Stimulated activated effector memory CD8-positive, alpha-beta T cell treated with anti-CD3 and anti-CD28 coated beads, Interleukin-12 subunit alpha, Interleukin-12 subunit beta, amount 100 ng/mL, for 72 hours (primary cell): ENCODE measurements around the gene RGL3.
"Not testable (repeated sequence)": the region's sequence is repeated elsewhere in the genome, so short reads cannot be mapped to it uniquely, and the experiment has no call there.

Experiments
- ATAC-seq: fragments of 150-1000 bp; cut with Tn5 transposase; 2 replicates; pipeline ENCODE4 v1.10.0; 2021
- DNase-seq, 2 donors: peaks; one replicate each; pipeline ENCODE4 v3.0.0; 2021 to 2022; ENCODE audit warnings: low spot score in 2 of 2
- H3K27ac Mint-ChIP-seq: one replicate; pipeline ENCODE4 v1.8.0; 2022; ENCODE audit warnings: mild to moderate bottlenecking, mixed read lengths
- H3K36me3 Mint-ChIP-seq: one replicate; pipeline ENCODE4 v1.8.0; 2022; ENCODE audit warnings: mild to moderate bottlenecking, mixed read lengths
- H3K4me1 Mint-ChIP-seq: one replicate; pipeline ENCODE4 v1.8.0; 2022; ENCODE audit warnings: mixed read lengths
- H3K4me3 Mint-ChIP-seq: one replicate; pipeline ENCODE4 v1.8.0; 2022; ENCODE audit warnings: mild to moderate bottlenecking, mixed read lengths
- H3K9me3 Mint-ChIP-seq: one replicate; pipeline ENCODE4 v1.8.0; 2022; ENCODE audit warnings: mixed read lengths

RGL3 gene

DNA sequence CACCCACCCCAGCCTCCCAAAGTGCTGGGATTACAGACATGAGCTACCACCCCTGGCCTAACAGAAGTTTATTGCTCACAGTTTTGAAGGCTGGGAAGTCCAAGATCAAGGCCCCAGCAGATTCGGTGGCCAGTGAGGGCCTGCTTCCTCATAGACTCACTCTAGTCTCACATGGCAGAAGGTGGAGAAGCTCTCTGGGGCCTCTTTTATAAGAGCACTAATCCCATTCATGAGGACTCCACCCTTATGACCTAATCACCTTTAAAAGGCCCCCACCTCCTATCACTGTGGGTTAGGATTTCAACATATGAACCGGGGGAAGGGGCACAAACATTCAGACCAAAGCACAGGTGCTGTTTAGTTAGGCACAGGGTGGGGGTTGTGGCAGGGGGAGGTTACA, 51.6 kb downstream of the RGL3 start:
- H3K4me1 Mint-ChIP-seq: no peaks in the 10 kb centered on the region
- ATAC-seq (no peak), DNase-seq (no peak)
- H3K27ac Mint-ChIP-seq: no peak overlapping the region
- H3K4me3 Mint-ChIP-seq: no peak overlapping the region
- no peaks in the 10 kb centered on the region for H3K9me3 Mint-ChIP-seq
- H3K36me3 Mint-ChIP-seq: peaks cover 17% of the 10 kb centered on the region

DNA sequence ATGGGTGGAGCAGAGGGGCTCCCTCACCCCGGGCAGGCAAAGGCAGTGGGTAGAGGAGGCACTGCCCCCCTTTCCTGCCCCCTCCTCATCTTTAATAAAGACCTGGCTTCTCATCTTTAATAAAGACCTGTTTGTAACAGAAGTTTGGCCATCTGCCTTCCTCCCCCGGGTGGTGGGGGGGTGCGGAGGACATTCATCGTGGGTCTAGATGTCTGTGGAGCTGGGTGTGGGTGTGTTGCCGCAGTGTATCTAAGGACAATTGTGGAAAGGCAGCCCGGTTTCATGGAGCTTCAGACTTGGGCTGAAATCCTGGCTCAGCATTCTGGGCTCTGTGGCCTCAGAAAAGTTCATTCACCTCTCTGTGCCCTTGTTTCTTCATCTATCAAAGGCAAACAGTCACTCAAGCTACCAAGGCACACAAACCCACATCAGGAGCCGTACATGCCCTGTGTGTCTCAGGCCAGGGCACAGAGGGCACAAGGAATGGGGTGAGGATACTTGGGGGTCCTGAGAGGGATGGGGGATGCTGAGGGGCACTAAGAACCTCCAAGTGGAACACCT, 53.5 kb downstream of the RGL3 start:
- peaks cover 9% of the 10 kb centered on the region for H3K4me1 Mint-ChIP-seq
- ATAC-seq: no peak
- peak overlapping the region; percentile 8 for H3K27ac Mint-ChIP-seq
- no peak overlapping the region for H3K4me3 Mint-ChIP-seq
- no peak for DNase-seq
- H3K36me3 Mint-ChIP-seq: peaks cover 13% of the 10 kb centered on the region
- no peaks in the 10 kb centered on the region for H3K9me3 Mint-ChIP-seq

DNA sequence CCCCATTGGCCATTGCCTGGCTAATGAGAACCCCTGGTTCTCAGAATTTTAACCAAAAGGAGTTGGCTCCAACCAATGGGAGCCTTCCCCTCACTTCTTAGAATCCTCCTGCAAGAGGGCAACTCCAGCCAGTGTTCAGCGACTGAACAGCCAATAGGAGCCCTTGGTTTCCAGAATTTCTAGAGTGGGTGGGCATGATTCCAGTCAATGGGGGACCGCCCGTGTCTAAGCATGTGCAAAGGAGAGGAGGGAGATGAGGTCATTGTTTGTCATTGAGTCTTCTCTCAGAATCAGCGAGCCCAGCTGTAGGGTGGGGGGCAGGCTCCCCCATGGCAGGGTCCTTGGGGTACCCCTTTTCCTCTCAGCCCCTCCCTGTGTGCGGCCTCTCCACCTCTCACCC, 54.2 kb downstream of the RGL3 start:
- H3K36me3 Mint-ChIP-seq: peaks cover 11% of the 10 kb centered on the region
- no peak for DNase-seq
- H3K4me3 Mint-ChIP-seq: no peak overlapping the region

DNA sequence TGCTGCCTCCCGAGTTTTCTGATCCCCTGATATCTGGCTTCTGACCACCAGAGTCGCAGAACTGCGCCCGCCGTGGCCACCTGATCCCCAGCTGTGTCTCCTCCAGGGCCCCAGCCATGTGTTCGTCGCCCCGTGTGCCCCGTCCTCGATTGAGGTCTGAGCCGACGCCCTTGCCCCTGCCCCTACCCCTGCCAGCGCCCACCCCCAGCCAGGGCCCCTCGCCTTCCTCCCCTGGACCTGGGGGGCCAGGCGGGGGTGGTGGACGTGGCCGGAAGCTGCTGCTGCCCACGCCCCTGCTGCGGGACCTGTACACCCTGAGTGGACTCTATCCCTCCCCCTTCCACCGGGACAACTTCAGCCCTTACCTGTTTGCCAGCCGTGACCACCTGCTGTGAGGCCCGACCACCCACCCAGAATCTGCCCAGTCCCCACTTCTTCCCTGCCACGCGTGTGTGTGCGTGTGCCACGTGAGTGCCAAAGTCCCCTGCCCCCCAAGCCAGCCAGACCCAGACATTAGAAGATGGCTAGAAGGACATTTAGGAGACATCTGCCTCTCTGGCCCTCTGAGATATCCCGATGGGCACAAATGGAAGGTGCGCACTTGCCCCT, 54.7 kb downstream of the RGL3 start:
- Mint-ChIP-seq H3K4me1 (peaks cover 9% of the 10 kb centered on the region), H3K4me3 (no peak overlapping the region), H3K9me3 (no peaks in the 10 kb centered on the region), H3K27ac (no peak overlapping the region), H3K36me3 (peaks cover 11% of the 10 kb centered on the region)
- DNase-seq (no peak), ATAC-seq (no peak)

More for the DNA sequence above, 54.2 kb downstream of the RGL3 start:
- ATAC-seq: no peak
- Mint-ChIP-seq H3K9me3 (no peaks in the 10 kb centered on the region), H3K4me1 (peaks cover 9% of the 10 kb centered on the region), H3K27ac (peak overlapping the region; percentile 8)

DNA sequence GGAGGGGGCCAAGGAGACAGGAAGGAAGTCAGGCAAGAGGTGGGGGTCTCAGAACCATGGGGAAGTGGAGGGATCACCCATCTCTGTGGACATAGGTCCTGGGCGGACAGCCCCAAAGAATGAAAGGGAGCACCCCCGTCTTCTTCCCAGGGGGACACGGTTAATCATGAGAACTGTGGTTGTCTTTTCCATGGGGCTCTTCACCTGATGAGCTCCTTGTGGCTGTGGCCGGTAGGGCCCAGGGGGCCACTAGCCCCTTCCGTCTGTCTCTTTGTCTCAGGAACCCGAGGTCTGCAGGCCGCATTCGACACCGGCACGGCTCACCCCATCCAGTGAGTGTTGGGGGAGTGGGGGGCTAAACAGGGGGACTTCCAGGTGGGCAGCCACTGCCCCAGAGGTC, 55.2 kb downstream of the RGL3 start:
- Mint-ChIP-seq H3K9me3 (no peaks in the 10 kb centered on the region), H3K27ac (no peak overlapping the region), H3K4me3 (no peak overlapping the region), H3K4me1 (peaks cover 9% of the 10 kb centered on the region), H3K36me3 (peaks cover 11% of the 10 kb centered on the region)
- ATAC-seq: no peak
- DNase-seq: no peak

DNA sequence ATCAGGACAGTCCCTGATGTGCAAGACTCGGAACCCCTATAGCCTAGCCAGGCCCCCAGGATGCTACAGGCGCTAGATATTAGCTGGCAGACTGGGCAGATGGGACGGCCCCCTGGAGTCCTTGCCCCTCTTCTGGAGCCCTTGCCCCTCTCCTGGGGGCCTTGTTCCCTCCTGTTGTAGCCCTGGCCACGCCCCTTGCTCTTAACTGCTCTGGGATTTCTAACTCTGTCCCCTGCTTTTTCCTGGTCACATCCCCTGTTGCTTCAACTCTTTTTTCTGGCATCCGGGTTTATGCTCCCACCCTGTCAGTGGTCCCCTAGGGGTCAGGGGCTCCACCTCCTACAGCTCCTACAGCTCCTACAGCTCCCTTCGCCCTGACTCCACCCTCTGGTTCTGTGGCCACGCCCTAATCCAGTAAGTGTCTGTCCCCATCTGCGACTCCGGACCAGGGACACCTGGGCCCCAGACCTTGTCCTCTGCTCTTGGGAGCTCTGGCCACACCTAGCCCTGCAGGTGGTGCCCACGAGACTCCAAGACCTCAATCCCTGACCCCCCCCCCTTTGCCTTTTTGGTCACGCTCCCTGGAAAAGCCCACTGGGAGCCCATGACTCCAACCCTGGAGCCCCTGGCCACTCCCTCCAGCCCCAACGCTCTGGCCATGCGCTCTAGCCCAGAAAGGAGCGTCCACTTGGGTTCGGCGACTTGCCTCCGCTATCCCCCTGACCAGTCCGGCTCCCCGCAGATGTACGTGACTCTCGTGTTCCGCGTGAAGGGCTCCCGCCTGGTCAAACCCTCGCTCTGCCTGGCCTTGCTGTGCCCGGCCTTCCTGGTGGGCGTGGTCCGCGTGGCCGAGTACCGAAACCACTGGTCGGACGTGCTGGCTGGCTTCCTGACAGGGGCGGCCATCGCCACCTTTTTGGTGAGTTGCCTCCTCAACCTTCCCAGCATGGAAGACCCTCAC, 57.1 kb downstream of the RGL3 start:
- Mint-ChIP-seq H3K9me3 (no peaks in the 10 kb centered on the region), H3K4me1 (peaks cover 9% of the 10 kb centered on the region), H3K36me3 (peaks cover 4% of the 10 kb centered on the region), H3K27ac (no peak overlapping the region), H3K4me3 (no peak overlapping the region)
- ATAC-seq: no peak
- no peak for DNase-seq

DNA sequence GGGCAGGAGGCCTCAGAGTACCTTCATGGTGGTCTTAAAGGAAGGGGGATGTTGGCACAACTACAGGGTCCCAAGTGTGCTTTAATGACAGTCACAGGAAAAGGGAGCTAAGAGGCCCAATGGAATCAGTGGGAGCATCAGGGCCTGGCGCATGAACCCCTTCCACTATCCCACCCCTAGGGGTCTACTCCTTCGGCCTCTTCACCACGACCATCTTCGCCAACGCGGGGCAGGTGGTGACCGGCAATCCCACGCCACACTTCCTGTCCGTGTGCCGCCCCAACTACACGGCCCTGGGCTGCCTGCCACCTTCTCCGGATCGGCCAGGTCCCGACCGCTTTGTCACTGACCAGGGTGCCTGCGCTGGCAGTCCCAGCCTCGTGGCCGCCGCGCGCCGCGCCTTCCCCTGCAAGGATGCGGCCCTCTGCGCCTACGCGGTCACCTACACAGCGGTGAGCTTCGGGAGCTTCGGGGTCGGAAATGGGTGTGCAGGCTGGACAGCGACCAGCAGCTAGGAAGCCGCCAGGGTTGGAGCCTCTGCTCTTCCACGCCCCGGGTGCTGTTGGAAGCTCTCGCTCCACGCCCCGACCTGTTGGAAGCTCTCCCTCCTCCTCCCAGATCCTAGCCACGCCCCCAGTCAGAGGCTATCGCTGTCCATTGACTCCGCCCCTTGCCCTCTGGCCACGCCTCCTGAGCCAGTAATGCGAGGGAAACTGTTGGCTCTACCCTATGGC, 57.9 kb downstream of the RGL3 start:
- Mint-ChIP-seq H3K4me3 (no peak overlapping the region), H3K9me3 (no peaks in the 10 kb centered on the region), H3K27ac (no peak overlapping the region), H3K4me1 (peaks cover 14% of the 10 kb centered on the region), H3K36me3 (no peaks in the 10 kb centered on the region)
- DNase-seq (no peak), ATAC-seq (no peak)

DNA sequence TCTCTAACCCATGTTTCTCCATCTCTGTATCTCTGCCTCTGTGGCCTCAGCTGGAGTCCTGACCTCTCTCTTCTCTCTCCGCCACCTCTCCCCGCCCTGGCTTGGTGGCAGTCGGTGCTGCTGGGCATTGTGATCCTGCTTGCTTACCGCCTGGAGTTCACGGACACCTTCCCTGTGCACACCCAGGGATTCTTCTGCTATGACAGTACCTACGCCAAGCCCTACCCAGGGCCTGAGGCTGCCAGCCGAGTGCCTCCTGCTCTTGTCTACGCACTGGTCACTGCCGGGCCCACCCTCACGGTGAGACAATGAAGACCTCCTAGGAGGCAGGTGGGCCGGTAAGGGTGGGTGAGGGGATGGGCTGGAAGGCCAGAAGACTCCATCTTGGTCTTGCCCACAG, 59.7 kb downstream of the RGL3 start:
- ATAC-seq: no peak
- Mint-ChIP-seq H3K4me1 (peaks cover 24% of the 10 kb centered on the region), H3K27ac (no peak overlapping the region), H3K4me3 (no peak overlapping the region), H3K36me3 (no peaks in the 10 kb centered on the region), H3K9me3 (no peaks in the 10 kb centered on the region)
- DNase-seq: no peak

DNA sequence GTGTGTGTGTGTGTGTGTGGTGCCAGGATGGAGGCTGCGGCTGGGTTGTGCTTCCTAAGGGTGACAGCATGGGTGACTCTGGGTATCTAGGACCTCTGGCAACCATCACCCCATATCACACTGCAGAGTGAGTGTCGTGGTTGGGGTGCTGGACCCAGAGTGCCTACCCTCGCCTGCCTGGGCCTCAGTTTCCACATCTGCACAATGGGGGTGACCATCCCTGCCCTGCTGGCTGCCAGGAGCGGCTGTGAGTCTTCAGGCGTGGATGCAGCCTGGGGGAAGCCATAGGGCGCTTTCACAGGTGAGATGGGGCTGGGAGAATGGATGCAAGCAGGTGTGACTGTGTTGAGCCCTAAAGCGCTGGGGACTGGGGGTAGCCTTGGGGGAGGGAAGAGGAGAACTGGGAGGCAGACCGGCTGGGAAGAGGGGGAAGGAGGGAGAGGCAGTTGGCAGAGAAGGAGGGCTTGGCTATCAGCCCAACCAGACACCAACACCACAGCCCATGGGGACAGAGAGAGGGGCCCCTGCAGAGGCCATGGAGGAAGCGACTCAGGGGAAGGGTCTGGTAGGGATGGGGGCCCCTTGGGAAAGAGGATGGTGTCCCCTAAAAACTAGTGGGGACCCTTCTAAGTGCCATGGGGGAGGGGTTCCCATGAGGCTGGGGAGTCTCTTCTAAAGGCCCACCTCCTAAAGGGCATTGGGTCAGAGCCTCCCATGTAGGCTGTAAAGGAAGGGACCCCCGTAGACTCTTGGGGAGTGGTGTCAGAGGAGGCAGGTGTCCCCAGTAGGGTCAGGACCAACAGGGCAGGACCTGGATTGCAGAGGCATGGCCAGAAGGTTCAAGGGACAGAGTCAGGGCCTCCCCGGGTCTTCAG, 62.2 kb downstream of the RGL3 start:
- no peak for ATAC-seq
- Mint-ChIP-seq H3K36me3 (no peaks in the 10 kb centered on the region), H3K4me1 (peaks cover 22% of the 10 kb centered on the region), H3K4me3 (peak overlapping the region; percentile 70), H3K9me3 (no peaks in the 10 kb centered on the region), H3K27ac (peak overlapping the region; percentile 53)
- no peak for DNase-seq

DNA sequence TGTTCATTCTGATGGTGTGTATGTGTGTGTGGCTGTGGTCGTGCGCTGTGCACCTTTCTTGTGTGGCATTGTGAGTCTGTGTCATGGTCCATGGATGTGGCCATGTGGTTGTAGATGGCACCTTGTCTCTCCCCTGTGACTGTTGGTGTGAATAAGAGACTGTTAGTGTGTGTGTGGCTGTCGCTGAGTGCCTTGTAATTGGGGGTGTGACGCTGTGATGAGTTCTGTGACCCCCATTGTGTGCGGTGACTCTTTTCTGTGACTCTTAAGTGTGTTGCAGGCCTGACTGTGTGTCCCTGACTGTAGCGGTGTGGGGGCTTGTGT, 63.1 kb downstream of the RGL3 start:
- H3K9me3 Mint-ChIP-seq: no peaks in the 10 kb centered on the region
- DNase-seq (no peak), ATAC-seq (peak; percentile 35)
- no peaks in the 10 kb centered on the region for H3K36me3 Mint-ChIP-seq
- peak overlapping the region; percentile 53 for H3K27ac Mint-ChIP-seq
- peak overlapping the region; percentile 70 for H3K4me3 Mint-ChIP-seq
- peaks cover 16% of the 10 kb centered on the region for H3K4me1 Mint-ChIP-seq

DNA sequence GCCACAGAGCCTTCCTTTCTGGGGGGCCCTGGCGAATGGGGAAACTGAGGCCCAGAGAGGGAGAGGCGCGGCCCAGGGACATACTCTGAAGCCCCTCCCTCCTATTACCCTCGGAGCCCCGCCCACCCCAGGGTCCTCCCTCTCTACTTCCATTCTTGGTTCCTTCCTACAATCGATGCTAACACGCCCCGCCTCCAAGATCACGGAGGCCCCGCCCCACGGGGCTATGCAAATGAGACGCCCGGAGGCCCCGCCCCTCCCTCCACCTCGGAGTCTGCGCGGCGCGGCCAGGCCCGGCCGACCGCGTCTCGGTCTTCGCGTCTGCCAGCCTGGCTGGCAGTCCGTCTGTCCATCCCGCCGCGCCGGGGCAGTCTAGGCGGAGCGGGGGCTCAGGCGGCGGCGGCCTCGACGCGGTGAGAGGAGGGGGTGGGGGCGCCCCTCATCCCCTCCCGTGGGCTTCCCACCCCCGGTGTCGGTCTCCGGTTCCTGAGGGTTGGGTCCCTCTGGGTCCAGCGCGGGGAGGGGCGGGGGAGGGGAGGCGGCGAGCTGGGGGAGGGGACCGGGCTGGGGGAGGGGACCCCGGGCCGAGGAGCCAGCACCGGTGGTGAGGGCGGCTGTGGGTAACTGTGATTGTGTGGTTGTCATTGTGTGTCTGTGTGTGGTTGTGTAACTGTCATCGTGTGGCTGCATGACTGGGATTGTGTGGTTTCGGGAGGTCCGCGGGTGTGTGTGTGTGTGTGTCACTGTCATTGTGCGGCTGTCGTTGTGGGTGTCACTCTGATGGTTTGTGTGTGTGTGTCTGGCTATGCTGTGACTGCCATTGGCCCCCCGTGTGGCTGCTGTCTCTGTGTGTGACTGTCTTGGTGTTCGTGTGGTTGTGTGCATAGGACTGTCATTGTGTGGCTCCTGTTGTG, 63.7 kb downstream of the RGL3 start, which contains the start of gene PLPPR2:
Gene PLPPR2, plus strand, starts transcription at position 273 of the 914 bp plus-strand sequence. CDS start 2,242 bp downstream, outside the sequence.
- Mint-ChIP-seq H3K4me3 (peak within 1 kb of the TSS; percentile 70), H3K27ac (peak within 1 kb of the TSS; percentile 53), H3K36me3 (no peaks in the 10 kb centered on the region), H3K9me3 (no peaks in the 10 kb centered on the region), H3K4me1 (peaks cover 16% of the 10 kb centered on the region)
- ATAC-seq (peak; percentile 84), DNase-seq (peak; percentile 71 to 88)

DNA sequence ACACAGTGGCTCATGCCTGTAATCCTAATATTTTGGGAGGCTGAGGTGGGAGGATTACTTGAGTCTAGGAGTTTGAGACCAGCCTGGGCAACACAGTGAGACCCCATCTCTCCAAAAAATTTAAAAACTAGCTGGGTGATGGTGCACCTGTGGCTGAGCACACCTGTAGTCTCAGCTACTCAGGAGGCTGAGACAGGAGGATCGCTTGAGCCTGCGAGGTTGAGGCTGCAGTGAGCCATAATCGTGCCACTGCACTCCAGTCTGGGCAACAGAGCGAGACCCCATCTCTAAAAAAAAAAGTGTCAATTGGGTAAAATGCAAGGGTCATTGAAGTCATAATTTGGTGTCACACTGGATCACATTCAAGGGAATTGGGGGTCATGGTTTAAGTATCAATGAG, 65.0 kb downstream of the RGL3 start:
- H3K4me3 Mint-ChIP-seq: peak overlapping the region; percentile 70
- H3K9me3 Mint-ChIP-seq, H3K36me3 Mint-ChIP-seq, H3K27ac Mint-ChIP-seq, ATAC-seq, DNase-seq: not testable (repeated sequence)
- peaks cover 16% of the 10 kb centered on the region for H3K4me1 Mint-ChIP-seq

DNA sequence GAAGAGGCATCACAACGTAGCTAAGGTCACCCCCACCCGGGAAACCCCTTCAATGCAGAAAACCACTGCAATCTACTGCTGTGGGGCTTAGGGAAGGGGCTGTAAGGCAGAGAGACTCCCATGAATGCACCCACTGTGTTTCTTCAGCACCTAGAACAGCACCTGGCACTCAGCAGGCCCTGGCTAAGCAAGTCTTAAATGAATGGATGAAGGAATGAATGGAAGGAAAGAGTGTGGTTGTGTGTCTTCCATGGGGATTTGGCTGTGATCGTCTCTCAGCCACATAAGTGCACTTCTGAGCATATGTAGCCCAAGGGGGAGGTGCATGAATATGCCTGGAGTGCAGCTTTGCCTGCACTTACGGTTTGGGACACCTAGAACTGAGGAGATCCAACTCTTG, 69.9 kb downstream of the RGL3 start:
- no peak overlapping the region for H3K4me3 Mint-ChIP-seq

More for the DNA sequence above, 69.9 kb downstream of the RGL3 start:
- H3K27ac Mint-ChIP-seq: no peak overlapping the region
- ATAC-seq: no peak
- peaks cover 4% of the 10 kb centered on the region for H3K9me3 Mint-ChIP-seq
- peaks cover 13% of the 10 kb centered on the region for H3K36me3 Mint-ChIP-seq
- no peak for DNase-seq
- peaks cover 39% of the 10 kb centered on the region for H3K4me1 Mint-ChIP-seq
